Measurements from ENCODE around the gene TEX22.

Gene TEX22

DNA sequence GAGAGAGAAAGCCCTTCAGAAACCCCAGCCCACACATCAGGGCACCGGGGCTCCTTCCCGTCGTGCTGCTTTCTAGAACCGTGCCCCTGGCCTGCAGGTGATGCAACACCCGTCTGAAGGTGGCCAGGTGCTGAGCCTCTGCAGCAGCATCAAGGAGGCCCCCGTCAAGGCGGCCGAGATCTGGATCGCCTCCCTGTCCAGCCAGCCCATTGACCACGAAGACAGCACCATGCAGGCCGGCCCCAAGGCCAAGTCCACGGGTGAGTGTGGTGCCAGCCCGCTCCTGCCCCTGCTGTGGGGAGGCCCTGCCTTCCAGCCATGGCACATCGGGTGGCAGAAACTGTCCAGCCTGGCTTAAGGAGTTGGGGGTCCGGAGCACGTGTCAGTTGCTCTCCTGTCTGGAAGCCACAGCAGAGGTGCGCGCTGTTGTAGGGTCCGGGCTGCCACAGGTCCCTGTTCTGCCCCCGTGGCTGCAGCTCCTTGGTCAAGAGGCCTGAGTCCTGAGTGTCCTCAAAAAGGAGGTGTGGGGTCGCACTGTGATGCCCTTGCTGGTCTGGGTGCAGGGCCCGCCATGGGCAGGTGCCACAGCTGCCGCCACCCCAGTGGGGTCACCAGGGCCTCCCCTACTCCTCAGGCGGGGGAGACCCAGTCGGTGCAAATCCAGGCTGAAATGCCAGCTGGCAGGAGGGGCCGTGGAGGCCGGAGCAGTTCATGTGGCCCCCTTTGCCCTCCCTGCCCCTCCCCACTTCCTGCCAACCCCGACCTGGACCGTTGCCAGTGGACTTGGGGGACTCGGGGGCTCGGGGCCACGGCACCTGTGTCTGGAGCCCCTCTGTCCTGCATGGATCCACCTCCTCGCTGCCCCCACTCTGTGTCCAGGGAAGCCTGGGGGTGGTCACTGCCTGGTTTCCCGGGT is 31.0 kb upstream of the TEX22 start:
- no peak overlapping the region for H3K4me3 ChIP-seq (ENCODE audit: low read length)
- H3K27me3 ChIP-seq (replicated peaks; ENCODE audit: insufficient read depth, low read length): no peaks in the 10 kb centered on the region
- no peaks in the 10 kb centered on the region for H4K20me1 ChIP-seq (ENCODE audit: insufficient read depth, low read length)
- TF ChIP-seq EZH2 (optimal IDR thresholded peaks at IDR 0.05; ENCODE audit: low read depth, low read length) (no peak), EZH2phosphoT487 (IDR thresholded peaks at IDR 0.05; ENCODE audit: low read length) (no peak), CTCF (IDR thresholded peaks at IDR 0.05; ENCODE audit: low read length) (no peak)
- no peaks in the 10 kb centered on the region for H3K36me3 ChIP-seq (replicated peaks; ENCODE audit: insufficient read depth, low read length)
- H3K9me3 ChIP-seq (replicated peaks; ENCODE audit: insufficient read depth, low read length): no peaks in the 10 kb centered on the region
- no peak for DNase-seq
- H2AFZ ChIP-seq (ENCODE audit: low read length): no peak overlapping the region
- no peak overlapping the region for H3K27ac ChIP-seq (ENCODE audit: low read length)
- no peaks in the 10 kb centered on the region for H3K4me1 ChIP-seq (ENCODE audit: low read length)
- H3K79me2 ChIP-seq (ENCODE audit: low read length): no peaks in the 10 kb centered on the region
- H3F3A ChIP-seq (ENCODE audit: insufficient read depth, low read length): no peaks in the 10 kb centered on the region
- no peak overlapping the region for H3K4me2 ChIP-seq (ENCODE audit: low read depth, low read length)
- H3K9me2 ChIP-seq (replicated peaks; ENCODE audit: insufficient read depth, low read length): no peaks in the 10 kb centered on the region
- H3K9ac ChIP-seq (ENCODE audit: low read length): no peak overlapping the region

GRCh38 chr14:105368032-105368417 is 30.3 kb upstream of the TEX22 start:
- Histone ChIP-seq H3K27me3 (replicated peaks; ENCODE audit: insufficient read depth, low read length) (no peaks in the 10 kb centered on the region), H3K9ac (ENCODE audit: low read length) (no peak overlapping the region), H3K27ac (ENCODE audit: low read length) (no peak overlapping the region), H3K9me3 (replicated peaks; ENCODE audit: insufficient read depth, low read length) (no peaks in the 10 kb centered on the region), H4K20me1 (ENCODE audit: insufficient read depth, low read length) (no peaks in the 10 kb centered on the region), H3K4me2 (ENCODE audit: low read depth, low read length) (no peak overlapping the region), H2AFZ (ENCODE audit: low read length) (no peak overlapping the region), H3K79me2 (ENCODE audit: low read length) (no peaks in the 10 kb centered on the region), H3K36me3 (replicated peaks; ENCODE audit: insufficient read depth, low read length) (no peaks in the 10 kb centered on the region), H3K4me3 (ENCODE audit: low read length) (no peak overlapping the region), H3K4me1 (ENCODE audit: low read length) (no peaks in the 10 kb centered on the region), H3F3A (ENCODE audit: insufficient read depth, low read length) (no peaks in the 10 kb centered on the region), H3K9me2 (replicated peaks; ENCODE audit: insufficient read depth, low read length) (no peaks in the 10 kb centered on the region)
- no peak for DNase-seq
- no peak for TF ChIP-seq EZH2phosphoT487 (IDR thresholded peaks at IDR 0.05; ENCODE audit: low read length)
- no peak for TF ChIP-seq CTCF (IDR thresholded peaks at IDR 0.05; ENCODE audit: low read length)
- TF ChIP-seq EZH2 (optimal IDR thresholded peaks at IDR 0.05; ENCODE audit: low read depth, low read length): no peak

DNA sequence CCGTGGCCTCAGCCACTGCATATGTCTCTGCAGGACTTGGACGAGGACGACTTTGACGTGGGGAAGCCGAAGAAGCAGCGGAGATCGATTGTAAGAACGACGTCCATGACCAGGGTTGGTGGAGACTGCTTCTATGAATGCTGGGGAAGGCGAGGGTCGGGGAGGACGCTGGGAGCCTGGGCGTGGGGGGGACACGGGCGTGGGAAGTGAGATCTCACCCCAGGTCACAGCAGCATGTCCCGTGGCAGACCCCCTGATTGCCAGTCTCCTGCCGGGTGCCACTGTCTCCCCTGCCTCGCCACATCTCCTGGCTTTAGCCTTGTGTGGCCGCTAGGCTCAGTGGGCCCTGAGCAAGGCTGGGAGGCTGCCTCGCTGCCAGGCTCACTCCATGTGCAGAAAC is 29.9 kb upstream of the TEX22 start:
- no peak for TF ChIP-seq EZH2phosphoT487 (IDR thresholded peaks at IDR 0.05; ENCODE audit: low read length)
- no peak for TF ChIP-seq CTCF (IDR thresholded peaks at IDR 0.05; ENCODE audit: low read length)
- TF ChIP-seq EZH2 (optimal IDR thresholded peaks at IDR 0.05; ENCODE audit: low read depth, low read length): no peak
- H2AFZ ChIP-seq (ENCODE audit: low read length): no peak overlapping the region
- H3K4me1 ChIP-seq (ENCODE audit: low read length): no peaks in the 10 kb centered on the region
- H3K36me3 ChIP-seq (replicated peaks; ENCODE audit: insufficient read depth, low read length): no peaks in the 10 kb centered on the region
- no peak overlapping the region for H3K4me3 ChIP-seq (ENCODE audit: low read length)
- H3K79me2 ChIP-seq (ENCODE audit: low read length): no peaks in the 10 kb centered on the region
- DNase-seq: no peak
- no peak overlapping the region for H3K9ac ChIP-seq (ENCODE audit: low read length)
- H3K9me2 ChIP-seq (replicated peaks; ENCODE audit: insufficient read depth, low read length): no peaks in the 10 kb centered on the region
- H4K20me1 ChIP-seq (ENCODE audit: insufficient read depth, low read length): no peaks in the 10 kb centered on the region
- no peaks in the 10 kb centered on the region for H3K27me3 ChIP-seq (replicated peaks; ENCODE audit: insufficient read depth, low read length)
- H3K9me3 ChIP-seq (replicated peaks; ENCODE audit: insufficient read depth, low read length): no peaks in the 10 kb centered on the region
- no peak overlapping the region for H3K27ac ChIP-seq (ENCODE audit: low read length)
- no peak overlapping the region for H3K4me2 ChIP-seq (ENCODE audit: low read depth, low read length)
- H3F3A ChIP-seq (ENCODE audit: insufficient read depth, low read length): no peaks in the 10 kb centered on the region

All from MM.1S (cell line).